ENCODE results near the gene TARS3.

TARS3 gene

GRCh38 chr15:101621961-101622360 is 102.3 kb downstream of the TARS3 start:
- no peak for DNase-seq (ENCODE audit: low read depth)

GRCh38 chr15:101620671-101621070 is 103.6 kb downstream of the TARS3 start:
- no peak for DNase-seq (ENCODE audit: low read depth)

GRCh38 chr15:101619615-101619865 is 104.7 kb downstream of the TARS3 start:
- DNase-seq (ENCODE audit: low read depth): no peak

GRCh38 chr15:101618851-101619614 is 105.2 kb downstream of the TARS3 start:
- DNase-seq (ENCODE audit: low read depth): no peak

GRCh38 chr15:101618076-101618475 is 106.2 kb downstream of the TARS3 start:
- DNase-seq (ENCODE audit: low read depth): no peak

- no peak for DNase-seq (ENCODE audit: low read depth)
Measured at GRCh38 chr15:101617390-101617965, 106.8 kb downstream of the TARS3 start.

GRCh38 chr15:101615986-101616848 is 108.1 kb downstream of the TARS3 start:
- DNase-seq (ENCODE audit: low read depth): no peak

- DNase-seq (ENCODE audit: low read depth): no peak
Measured at GRCh38 chr15:101615414-101615985, 108.8 kb downstream of the TARS3 start.

- no peak for DNase-seq (ENCODE audit: low read depth)
Measured at GRCh38 chr15:101614761-101615160, 109.5 kb downstream of the TARS3 start.

GRCh38 chr15:101614001-101614585 is 110.2 kb downstream of the TARS3 start:
- no peak for DNase-seq (ENCODE audit: low read depth)

- DNase-seq (ENCODE audit: low read depth): no peak
Measured at GRCh38 chr15:101613130-101614000, 110.9 kb downstream of the TARS3 start.

GRCh38 chr15:101612676-101613075 is 111.6 kb downstream of the TARS3 start:
- no peak for DNase-seq (ENCODE audit: low read depth)

GRCh38 chr15:101611580-101612299 is 112.5 kb downstream of the TARS3 start:
- no peak for DNase-seq (ENCODE audit: low read depth)

- no peak for DNase-seq (ENCODE audit: low read depth)
Measured at GRCh38 chr15:101611007-101611406, 113.3 kb downstream of the TARS3 start.

- DNase-seq (ENCODE audit: low read depth): no peak
Measured at GRCh38 chr15:101610611-101611000, 113.7 kb downstream of the TARS3 start.

GRCh38 chr15:101609742-101610610 is 114.3 kb downstream of the TARS3 start:
- no peak for DNase-seq (ENCODE audit: low read depth)

GRCh38 chr15:101608201-101608600 is 116.1 kb downstream of the TARS3 start:
- DNase-seq (ENCODE audit: low read depth): no peak

- DNase-seq (ENCODE audit: low read depth): no peak
Measured at GRCh38 chr15:101607108-101607507, 117.2 kb downstream of the TARS3 start.

- DNase-seq (ENCODE audit: low read depth): no peak
Measured at GRCh38 chr15:101604124-101604874, 120.0 kb downstream of the TARS3 start.

Data from activated T-cell treated with anti-CD3 and anti-CD28 coated beads for 1 hour (primary cell).